ENCODE data around the gene TLE2. TPM values are rescaled to one million over a fixed set of nuclear protein-coding genes. Genes with fewer than 3 reads are reported as not detected.

TLE2 gene
- total and polyA plus RNA-seq, 9 of the 15 experiments (the other 6 are each of a cell fraction or from before 2014, with no cell fraction given): 0.35 to 13.1 (median 6.2) TPM

DNA sequence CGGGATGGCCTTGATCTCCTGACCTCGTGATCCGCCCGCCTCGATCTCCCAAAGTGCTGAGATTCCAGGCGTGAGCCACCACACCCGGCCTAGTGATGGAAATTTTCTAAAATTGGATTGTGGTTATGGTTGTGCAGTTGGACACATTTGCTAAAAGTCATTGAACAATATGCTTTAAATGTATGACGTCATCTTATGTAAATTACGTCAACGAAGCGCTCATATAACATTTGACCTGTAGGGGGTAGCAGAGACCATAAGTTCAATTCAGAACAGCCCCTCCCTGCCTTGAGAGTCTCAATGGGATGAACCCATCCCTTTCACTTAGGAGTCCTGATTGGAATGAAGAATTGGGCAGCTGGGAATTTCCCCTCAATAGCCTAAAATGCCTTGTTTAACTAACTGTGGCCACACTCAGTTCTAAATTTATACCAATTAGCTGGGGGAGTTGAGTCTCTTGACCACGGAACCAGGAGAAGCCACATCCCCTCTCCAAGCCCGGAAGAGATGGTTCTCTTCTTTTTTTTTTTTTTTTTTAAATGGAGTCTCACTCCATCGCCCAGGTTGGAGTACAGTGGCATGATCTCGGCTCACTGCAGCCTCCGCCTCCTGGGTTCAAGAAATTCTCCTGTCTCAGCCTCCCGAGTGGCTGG lies 66.9 kb downstream of the TLE2 start (continued):
- TF ChIP-seq, protein P1, sequence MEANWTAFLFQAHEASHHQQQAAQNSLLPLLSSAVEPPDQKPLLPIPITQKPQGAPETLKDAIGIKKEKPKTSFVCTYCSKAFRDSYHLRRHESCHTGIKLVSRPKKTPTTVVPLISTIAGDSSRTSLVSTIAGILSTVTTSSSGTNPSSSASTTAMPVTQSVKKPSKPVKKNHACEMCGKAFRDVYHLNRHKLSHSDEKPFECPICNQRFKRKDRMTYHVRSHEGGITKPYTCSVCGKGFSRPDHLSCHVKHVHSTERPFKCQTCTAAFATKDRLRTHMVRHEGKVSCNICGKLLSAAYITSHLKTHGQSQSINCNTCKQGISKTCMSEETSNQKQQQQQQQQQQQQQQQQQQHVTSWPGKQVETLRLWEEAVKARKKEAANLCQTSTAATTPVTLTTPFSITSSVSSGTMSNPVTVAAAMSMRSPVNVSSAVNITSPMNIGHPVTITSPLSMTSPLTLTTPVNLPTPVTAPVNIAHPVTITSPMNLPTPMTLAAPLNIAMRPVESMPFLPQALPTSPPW (CRISPR knock-in tag; IDR thresholded peaks at IDR 0.05): peak; percentile 74
- TF ChIP-seq ZNF76 (CRISPR knock-in tag; IDR thresholded peaks at IDR 0.05; ENCODE audit: borderline replicate concordance) (0 out of 2 replicates have a peak, but pooled peaks have one; percentile 57), ZNF23 (CRISPR knock-in tag; IDR thresholded peaks at IDR 0.05) (no peak), JUND (IDR thresholded peaks at IDR 0.05; ENCODE audit: borderline replicate concordance, low read depth, low read length) (peak; percentile 100), JUND (tag; IDR thresholded peaks at IDR 0.05; ENCODE audit: borderline replicate concordance, low read depth, low read length) (peak; percentile 100), ZNF583 (CRISPR knock-in tag; IDR thresholded peaks at IDR 0.05) (no peak), SETDB1 (IDR thresholded peaks at IDR 0.05; ENCODE audit: low read length) (no peak), ZNF766 (CRISPR knock-in tag; conservative IDR thresholded peaks at IDR 0.05) (0 out of 2 replicates have a peak, but pooled peaks have one; percentile 36), POLR2G (IDR thresholded peaks at IDR 0.05; ENCODE audit: low read depth, low read length) (no peak), HSF4 (CRISPR knock-in tag; IDR thresholded peaks at IDR 0.05; ENCODE audit: borderline replicate concordance) (no peak), CBX3 (IDR thresholded peaks at IDR 0.05; ENCODE audit: borderline replicate concordance in 1 of 2, low read length in 2 of 2) (no peak)
- TF ChIP-seq, protein P2, sequence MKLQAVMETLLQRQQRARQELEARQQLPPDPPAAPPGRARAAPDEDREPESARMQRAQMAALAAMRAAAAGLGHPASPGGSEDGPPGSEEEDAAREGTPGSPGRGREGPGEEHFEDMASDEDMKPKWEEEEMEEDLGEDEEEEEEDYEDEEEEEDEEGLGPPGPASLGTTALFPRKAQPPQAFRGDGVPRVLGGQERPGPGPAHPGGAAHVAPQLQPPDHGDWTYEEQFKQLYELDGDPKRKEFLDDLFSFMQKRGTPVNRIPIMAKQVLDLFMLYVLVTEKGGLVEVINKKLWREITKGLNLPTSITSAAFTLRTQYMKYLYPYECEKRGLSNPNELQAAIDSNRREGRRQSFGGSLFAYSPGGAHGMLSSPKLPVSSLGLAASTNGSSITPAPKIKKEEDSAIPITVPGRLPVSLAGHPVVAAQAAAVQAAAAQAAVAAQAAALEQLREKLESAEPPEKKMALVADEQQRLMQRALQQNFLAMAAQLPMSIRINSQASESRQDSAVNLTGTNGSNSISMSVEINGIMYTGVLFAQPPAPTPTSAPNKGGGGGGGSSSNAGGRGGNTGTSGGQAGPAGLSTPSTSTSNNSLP (IDR thresholded peaks at IDR 0.05; ENCODE audit: borderline replicate concordance, low read depth, low read length): no peak
- TF ChIP-seq, protein P3, sequence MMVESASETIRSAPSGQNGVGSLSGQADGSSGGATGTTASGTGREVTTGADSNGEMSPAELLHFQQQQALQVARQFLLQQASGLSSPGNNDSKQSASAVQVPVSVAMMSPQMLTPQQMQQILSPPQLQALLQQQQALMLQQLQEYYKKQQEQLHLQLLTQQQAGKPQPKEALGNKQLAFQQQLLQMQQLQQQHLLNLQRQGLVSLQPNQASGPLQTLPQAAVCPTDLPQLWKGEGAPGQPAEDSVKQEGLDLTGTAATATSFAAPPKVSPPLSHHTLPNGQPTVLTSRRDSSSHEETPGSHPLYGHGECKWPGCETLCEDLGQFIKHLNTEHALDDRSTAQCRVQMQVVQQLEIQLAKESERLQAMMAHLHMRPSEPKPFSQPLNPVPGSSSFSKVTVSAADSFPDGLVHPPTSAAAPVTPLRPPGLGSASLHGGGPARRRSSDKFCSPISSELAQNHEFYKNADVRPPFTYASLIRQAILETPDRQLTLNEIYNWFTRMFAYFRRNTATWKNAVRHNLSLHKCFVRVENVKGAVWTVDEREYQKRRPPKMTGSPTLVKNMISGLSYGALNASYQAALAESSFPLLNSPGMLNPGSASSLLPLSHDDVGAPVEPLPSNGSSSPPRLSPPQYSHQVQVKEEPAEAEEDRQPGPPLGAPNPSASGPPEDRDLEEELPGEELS (CRISPR knock-in tag; IDR thresholded peaks at IDR 0.05; ENCODE audit: borderline replicate concordance): no peak
- TF ChIP-seq, protein P4, sequence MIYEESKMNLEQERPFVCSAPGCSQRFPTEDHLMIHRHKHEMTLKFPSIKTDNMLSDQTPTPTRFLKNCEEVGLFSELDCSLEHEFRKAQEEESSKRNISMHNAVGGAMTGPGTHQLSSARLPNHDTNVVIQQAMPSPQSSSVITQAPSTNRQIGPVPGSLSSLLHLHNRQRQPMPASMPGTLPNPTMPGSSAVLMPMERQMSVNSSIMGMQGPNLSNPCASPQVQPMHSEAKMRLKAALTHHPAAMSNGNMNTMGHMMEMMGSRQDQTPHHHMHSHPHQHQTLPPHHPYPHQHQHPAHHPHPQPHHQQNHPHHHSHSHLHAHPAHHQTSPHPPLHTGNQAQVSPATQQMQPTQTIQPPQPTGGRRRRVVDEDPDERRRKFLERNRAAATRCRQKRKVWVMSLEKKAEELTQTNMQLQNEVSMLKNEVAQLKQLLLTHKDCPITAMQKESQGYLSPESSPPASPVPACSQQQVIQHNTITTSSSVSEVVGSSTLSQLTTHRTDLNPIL (CRISPR knock-in tag; IDR thresholded peaks at IDR 0.05): peak; percentile 73; the same call in 1 of the 2 replicates
- TF ChIP-seq, protein P5, sequence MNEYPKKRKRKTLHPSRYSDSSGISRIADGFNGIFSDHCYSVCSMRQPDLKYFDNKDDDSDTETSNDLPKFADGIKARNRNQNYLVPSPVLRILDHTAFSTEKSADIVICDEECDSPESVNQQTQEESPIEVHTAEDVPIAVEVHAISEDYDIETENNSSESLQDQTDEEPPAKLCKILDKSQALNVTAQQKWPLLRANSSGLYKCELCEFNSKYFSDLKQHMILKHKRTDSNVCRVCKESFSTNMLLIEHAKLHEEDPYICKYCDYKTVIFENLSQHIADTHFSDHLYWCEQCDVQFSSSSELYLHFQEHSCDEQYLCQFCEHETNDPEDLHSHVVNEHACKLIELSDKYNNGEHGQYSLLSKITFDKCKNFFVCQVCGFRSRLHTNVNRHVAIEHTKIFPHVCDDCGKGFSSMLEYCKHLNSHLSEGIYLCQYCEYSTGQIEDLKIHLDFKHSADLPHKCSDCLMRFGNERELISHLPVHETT (CRISPR knock-in tag; conservative IDR thresholded peaks at IDR 0.05 in 1 of 2, IDR thresholded peaks at IDR 0.05 in 1 of 2): 0 out of 4 replicates have a peak, but pooled peaks of 1 of the 2 experiments have one; percentile 29
- TF ChIP-seq, protein P6, sequence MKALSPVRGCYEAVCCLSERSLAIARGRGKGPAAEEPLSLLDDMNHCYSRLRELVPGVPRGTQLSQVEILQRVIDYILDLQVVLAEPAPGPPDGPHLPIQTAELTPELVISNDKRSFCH (CRISPR knock-in tag; IDR thresholded peaks at IDR 0.05): no peak
- TF ChIP-seq, protein P6 (tag; IDR thresholded peaks at IDR 0.05): no peak; the same call in 1 of the 2 replicates
